ENCODE measurements around the gene RAB34. TPM values are rescaled to one million over a fixed set of nuclear protein-coding genes. Genes with fewer than 3 reads are reported as not detected.

RAB34 gene
- total and polyA plus RNA-seq, 9 of the 15 experiments (the other 6 are each of a cell fraction or from before 2014, with no cell fraction given), result 0.07 to 3.8 (median 0.46) TPM; not detected in 1

GRCh38 chr17:28685366-28685765 lies 32.3 kb downstream of the RAB34 start:
- ChIA-PET POLR2A (interaction anchor here (0.6 to 0.9 kb wide), 2 partner anchors 9 to 58 kb away, joined by 3 read pairs; no protein-coding TSS in a partner anchor), CTCF (ENCODE audit: low intra/inter-chr PET ratio) (interaction anchor here (0.6 kb wide), 2 partner anchors 14 to 427 kb away, joined by 3 to 4 read pairs; no protein-coding TSS in a partner anchor)
- Histone ChIP-seq H3K4me1 (replicated peaks in 1 of 2; ENCODE audit: control insufficient read depth in 2 of 2, insufficient read depth in 2 of 2, low read length in 2 of 2) (no peaks in the 10 kb centered on the region), H3K9me3 (replicated peaks; ENCODE audit: control insufficient read depth, insufficient read depth, low read depth, low read length) (no peaks in the 10 kb centered on the region), H3K79me2 (ENCODE audit: control insufficient read depth, insufficient read depth, low read length) (no peaks in the 10 kb centered on the region), H3K9ac (ENCODE audit: insufficient read depth in 1 of 2, low read depth in 2 of 2, low read length in 2 of 2) (no peak overlapping the region), H3K4me3 (no peak overlapping the region), H3K4me2 (ENCODE audit: insufficient read depth, low read length) (no peak overlapping the region), H3K27me3 (ENCODE audit: control insufficient read depth in 2 of 2, insufficient read depth in 2 of 2, low read length in 2 of 2) (no peaks in the 10 kb centered on the region), H3K9me1 (ENCODE audit: control insufficient read depth, insufficient read depth, low read length) (no peaks in the 10 kb centered on the region), H3K36me3 (ENCODE audit: control insufficient read depth, insufficient read depth, low read length) (peaks cover 97% of the 10 kb centered on the region), H3K27ac (ENCODE audit: extremely low read depth, low read depth, low read length) (no peak overlapping the region), H4K20me1 (replicated peaks; ENCODE audit: control insufficient read depth, insufficient read depth, low read length) (no peaks in the 10 kb centered on the region), H2AFZ (ENCODE audit: low read depth, low read length) (no peak overlapping the region)
- DNase-seq (ENCODE audit: extremely low read depth in 1 of 4, low spot score in 3 of 4) (no peak), FAIRE-seq (no peak), ATAC-seq (no peak)
- 92% methylated on average over 5 of the region's 5 CpGs for WGBS (ENCODE audit: insufficient coverage, low coverage, missing lambda C conversion rate)
- in situ Hi-C loops (cut with MboI), result no loop called here
- BruUV-seq (replicated peaks), result no TSS peak
- intact Hi-C loops (cut with micrococcal nuclease), result no loop called here
- TF ChIP-seq E2F4 (CRISPR knock-in tag; IDR thresholded peaks at IDR 0.05; ENCODE audit: low read depth), result no peak
- no peak for TF ChIP-seq IRF9 (tag; IDR thresholded peaks at IDR 0.05)
- no peak for TF ChIP-seq ZNF224 (CRISPR knock-in tag; IDR thresholded peaks at IDR 0.05)
- no peak for TF ChIP-seq ZFP36 (IDR thresholded peaks at IDR 0.05; ENCODE audit: low read depth, low read length, partially characterized antibody)
- no peak for TF ChIP-seq ARID2 (IDR thresholded peaks at IDR 0.05)
- TF ChIP-seq ZNF589 (CRISPR knock-in tag; IDR thresholded peaks at IDR 0.05; ENCODE audit: low read depth), result no peak
- no peak for TF ChIP-seq CBX2 (IDR thresholded peaks at IDR 0.05; ENCODE audit: insufficient read depth, low read length, poor library complexity, severe bottlenecking)
- TF ChIP-seq ZNF146 (CRISPR knock-in tag; IDR thresholded peaks at IDR 0.05; ENCODE audit: unreplicated experiment), result no peak
- TF ChIP-seq FOXA3 (CRISPR knock-in tag; conservative IDR thresholded peaks at IDR 0.05 in 1 of 2, IDR thresholded peaks at IDR 0.05 in 1 of 2), result no peak
- no peak for TF ChIP-seq RBM15 (IDR thresholded peaks at IDR 0.05; ENCODE audit: insufficient read depth, low read length)
